Natural killer cell (primary cell): ENCODE data around the gene ADAMTS20. TPM values are rescaled to one million over a fixed set of nuclear protein-coding genes. Genes with fewer than 3 reads are reported as not detected.

Experiments used
- ATAC-seq, 3 donors: fragments of 150-1000 bp in 2 of 3; fragments of 200-7000 bp in 1 of 3; cut with Tn5 transposase; 1 replicate in 1 of 3; 2 replicates in 2 of 3; pipeline ENCODE4 v1.10.0; 2021; ENCODE audit warnings: mild to moderate bottlenecking in 2 of 3, moderate library complexity in 2 of 3
- DNase-seq, 2 donors: peaks; one replicate each; pipeline versions ENCODE4 v3.0.0 to v3.0.0-alpha.2; 2013 to 2021; ENCODE audit warnings: mixed read lengths in 1 of 2
- H3K27ac ChIP-seq: one replicate; pipeline ENCODE4 v1.5.1; 2013; ENCODE audit warnings: mild to moderate bottlenecking, low read length
- H3K27me3 ChIP-seq: one replicate; pipeline ENCODE4 v1.6.1; 2013; ENCODE audit warnings: low read length; ENCODE audit not compliant: control insufficient read depth, insufficient read depth
- H3K36me3 ChIP-seq: one replicate; pipeline ENCODE4 v1.6.1; 2013; ENCODE audit warnings: low read length; ENCODE audit not compliant: control insufficient read depth, insufficient read depth
- H3K4me1 ChIP-seq: one replicate; pipeline ENCODE4 v1.6.1; 2013; ENCODE audit warnings: low read length; ENCODE audit not compliant: control insufficient read depth, insufficient read depth
- H3K4me3 ChIP-seq: one replicate; pipeline ENCODE4 v1.5.1; 2013; ENCODE audit warnings: low read length
- H3K9me3 ChIP-seq: one replicate; pipeline ENCODE4 v1.6.1; 2013; ENCODE audit warnings: low read length; ENCODE audit not compliant: control insufficient read depth, insufficient read depth
- H3K27ac Mint-ChIP-seq, 2 donors: one replicate each; pipeline ENCODE4 v1.8.0; 2022; ENCODE audit warnings: mild to moderate bottlenecking in 2 of 2, mixed read lengths in 2 of 2, moderate library complexity in 1 of 2
- H3K27me3 Mint-ChIP-seq, 2 donors: one replicate each; pipeline ENCODE4 v1.8.0; 2022; ENCODE audit warnings: low read depth in 2 of 2, mixed read lengths in 2 of 2
- H3K36me3 Mint-ChIP-seq: one replicate; pipeline ENCODE4 v1.8.0; 2022; ENCODE audit warnings: mixed read lengths
- H3K4me1 Mint-ChIP-seq, 2 donors: one replicate each; pipeline ENCODE4 v1.8.0; 2022; ENCODE audit warnings: mixed read lengths in 2 of 2
- H3K4me3 Mint-ChIP-seq: one replicate; pipeline ENCODE4 v1.8.0; 2022; ENCODE audit warnings: mild to moderate bottlenecking, moderate library complexity, mixed read lengths
- H3K9me3 Mint-ChIP-seq, 2 donors: one replicate each; pipeline ENCODE4 v1.8.0; 2022; ENCODE audit warnings: mixed read lengths in 2 of 2
- WGBS: methylation state at CpG from one replicate; pipeline ENCODE4 v1.1.7; 2013; ENCODE audit warnings: missing lambda C conversion rate; ENCODE audit not compliant: insufficient coverage; 5-methylcytosine and 5-hydroxymethylcytosine counted together
- intact Hi-C: fragments of 100-400 bp; cut with micrococcal nuclease; formaldehyde crosslinking; loops from one replicate; pipeline ENCODE4 v1.14.2; 2022
- total RNA-seq, 4 donors: library from RNA; stranded (reverse); fragments of 120-200 nt in 1 of 4; gene quantifications; one replicate each; pipeline versions ENCODE4 v1.2.3 to v1.2.4, GENCODE V29; 2013 to 2022
- TF ChIP-seq, protein P1 (sequence below): fragments of 200-600 bp; IDR thresholded peaks from one replicate; pipeline ENCODE4 v1.8.0; 2022; ENCODE audit warnings: antibody characterized with exemption

ADAMTS20 gene
- total RNA-seq, 3 donors from 2014 or later (not counting 1 experiment from before 2014, with no cell fraction given), result not detected

DNA sequence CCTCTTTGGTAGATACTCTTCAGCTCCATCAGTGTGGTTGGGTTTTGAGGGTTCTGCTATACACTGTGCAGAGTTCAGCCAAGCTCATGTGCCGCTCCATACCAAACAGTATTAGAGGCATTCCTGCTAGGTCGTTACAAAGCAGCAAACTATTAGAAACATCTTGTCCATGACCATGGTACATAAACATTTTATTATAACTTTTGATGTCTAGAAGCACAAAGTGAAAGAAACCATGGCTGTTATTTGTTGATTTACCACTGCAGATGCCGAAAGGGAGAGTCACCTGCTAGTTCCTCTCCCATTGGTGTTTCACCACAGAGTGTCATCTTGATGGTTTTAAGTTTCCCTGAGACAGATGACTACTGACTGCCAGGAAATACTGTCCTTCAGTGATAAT is 242.0 kb downstream of the ADAMTS20 start:
- 87% methylated on average over 3 of the region's 3 CpGs for WGBS
- intact Hi-C loops, result no loop called here
- H3K27me3 Mint-ChIP-seq, result no peaks in the 10 kb centered on the region
- no peaks in the 10 kb centered on the region for H3K4me1 ChIP-seq
- peaks cover 7% of the 10 kb centered on the region for H3K36me3 Mint-ChIP-seq
- H3K27me3 ChIP-seq, result no peaks in the 10 kb centered on the region
- H3K9me3 ChIP-seq, result no peaks in the 10 kb centered on the region
- H3K4me1 Mint-ChIP-seq, result no peaks in the 10 kb centered on the region
- ATAC-seq (no peak), DNase-seq (no peak)
- no peaks in the 10 kb centered on the region for H3K36me3 ChIP-seq
- TF ChIP-seq, protein P1, sequence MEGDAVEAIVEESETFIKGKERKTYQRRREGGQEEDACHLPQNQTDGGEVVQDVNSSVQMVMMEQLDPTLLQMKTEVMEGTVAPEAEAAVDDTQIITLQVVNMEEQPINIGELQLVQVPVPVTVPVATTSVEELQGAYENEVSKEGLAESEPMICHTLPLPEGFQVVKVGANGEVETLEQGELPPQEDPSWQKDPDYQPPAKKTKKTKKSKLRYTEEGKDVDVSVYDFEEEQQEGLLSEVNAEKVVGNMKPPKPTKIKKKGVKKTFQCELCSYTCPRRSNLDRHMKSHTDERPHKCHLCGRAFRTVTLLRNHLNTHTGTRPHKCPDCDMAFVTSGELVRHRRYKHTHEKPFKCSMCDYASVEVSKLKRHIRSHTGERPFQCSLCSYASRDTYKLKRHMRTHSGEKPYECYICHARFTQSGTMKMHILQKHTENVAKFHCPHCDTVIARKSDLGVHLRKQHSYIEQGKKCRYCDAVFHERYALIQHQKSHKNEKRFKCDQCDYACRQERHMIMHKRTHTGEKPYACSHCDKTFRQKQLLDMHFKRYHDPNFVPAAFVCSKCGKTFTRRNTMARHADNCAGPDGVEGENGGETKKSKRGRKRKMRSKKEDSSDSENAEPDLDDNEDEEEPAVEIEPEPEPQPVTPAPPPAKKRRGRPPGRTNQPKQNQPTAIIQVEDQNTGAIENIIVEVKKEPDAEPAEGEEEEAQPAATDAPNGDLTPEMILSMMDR, result no peak
- no peak overlapping the region for H3K4me3 Mint-ChIP-seq
- no peak overlapping the region for H3K4me3 ChIP-seq
- no peak overlapping the region for H3K27ac Mint-ChIP-seq
- no peak overlapping the region for H3K27ac ChIP-seq
- H3K9me3 Mint-ChIP-seq, result peaks cover 2 to 10% of the 10 kb centered on the region in 2 donors

DNA sequence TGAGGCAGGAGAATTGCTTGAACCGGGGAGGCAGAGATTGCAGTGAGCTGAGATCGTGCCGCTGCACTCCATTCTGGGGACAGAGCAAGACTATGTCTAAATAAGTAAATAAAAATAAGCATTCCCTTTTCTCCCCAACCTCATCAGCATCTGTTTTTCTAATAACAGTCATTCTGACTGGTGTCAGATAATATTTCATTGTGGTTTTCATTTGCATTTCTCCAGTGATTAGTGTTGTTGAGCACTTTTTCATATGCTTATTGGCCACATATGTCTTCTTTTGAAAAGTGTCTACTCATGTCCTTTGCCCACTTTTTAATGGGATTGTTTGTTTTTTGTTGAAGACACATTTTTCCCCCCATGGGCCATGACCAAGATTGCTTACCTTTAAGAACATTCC is 243.2 kb downstream of the ADAMTS20 start:
- Mint-ChIP-seq H3K27me3 (no peaks in the 10 kb centered on the region), H3K27ac (no peak overlapping the region), H3K4me3 (no peak overlapping the region), H3K9me3 (peaks cover 7 to 10% of the 10 kb centered on the region in 2 donors), H3K4me1 (no peaks in the 10 kb centered on the region), H3K36me3 (peaks cover 7% of the 10 kb centered on the region)
- no peak overlapping the region for H3K27ac ChIP-seq
- WGBS, result 85% methylated on average over 3 of the region's 3 CpGs
- ATAC-seq (no peak), DNase-seq (no peak)
- H3K36me3 ChIP-seq, result no peaks in the 10 kb centered on the region
- H3K9me3 ChIP-seq, result no peaks in the 10 kb centered on the region
- intact Hi-C loops, result no loop called here
- H3K27me3 ChIP-seq, result no peaks in the 10 kb centered on the region
- H3K4me3 ChIP-seq, result no peak overlapping the region
- TF ChIP-seq, protein P1, result no peak
- no peaks in the 10 kb centered on the region for H3K4me1 ChIP-seq

DNA sequence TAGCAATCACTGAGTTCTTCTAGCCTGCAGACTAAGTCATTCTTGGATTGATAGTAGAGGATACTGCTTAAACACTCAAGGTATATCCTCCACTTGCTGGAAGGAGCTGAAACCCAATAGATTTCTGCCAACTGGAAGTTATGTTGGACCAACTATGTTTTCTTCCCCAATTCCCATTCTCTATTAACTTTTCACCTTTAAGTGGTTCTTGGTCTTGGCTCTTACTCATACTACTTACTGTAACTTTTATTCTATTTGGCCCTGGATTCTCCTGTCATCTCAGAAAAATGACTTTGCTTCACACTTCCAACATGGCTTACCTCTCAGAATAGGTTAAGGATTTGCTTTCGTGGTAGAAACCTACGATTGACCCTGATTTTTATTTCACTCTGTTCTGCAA is 244.9 kb downstream of the ADAMTS20 start:
- Mint-ChIP-seq H3K9me3 (peaks cover 7 to 10% of the 10 kb centered on the region in 2 donors), H3K27me3 (no peaks in the 10 kb centered on the region), H3K4me3 (no peak overlapping the region), H3K27ac (no peak overlapping the region), H3K4me1 (no peaks in the 10 kb centered on the region), H3K36me3 (peaks cover 7% of the 10 kb centered on the region)
- TF ChIP-seq, protein P1, result no peak
- DNase-seq (no peak), ATAC-seq (no peak)
- WGBS, result 100% methylated on average over 2 of the region's 2 CpGs
- no peaks in the 10 kb centered on the region for H3K4me1 ChIP-seq
- no peaks in the 10 kb centered on the region for H3K27me3 ChIP-seq
- intact Hi-C loops, result no loop called here
- H3K36me3 ChIP-seq, result no peaks in the 10 kb centered on the region
- H3K27ac ChIP-seq, result no peak overlapping the region
- no peak overlapping the region for H3K4me3 ChIP-seq
- no peaks in the 10 kb centered on the region for H3K9me3 ChIP-seq

DNA sequence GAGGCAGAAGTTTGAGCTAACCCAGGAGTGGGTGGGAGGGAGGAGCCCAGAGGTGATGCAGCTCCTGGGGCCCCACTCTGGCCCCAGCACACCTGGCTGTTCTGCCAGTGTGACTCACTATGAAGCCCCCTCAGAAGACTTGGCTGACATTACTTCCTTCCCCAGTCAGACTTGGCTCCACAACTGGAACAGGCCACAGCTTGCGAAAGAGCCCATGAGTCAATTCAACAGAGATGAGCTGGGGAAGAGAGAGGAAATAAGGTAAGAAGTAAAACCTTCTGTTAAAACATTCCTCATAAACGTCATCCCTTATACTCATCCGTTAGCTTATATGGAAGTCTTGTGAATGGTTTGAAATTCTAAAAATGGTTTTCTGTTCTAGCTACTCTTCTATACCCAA is 245.9 kb downstream of the ADAMTS20 start:
- no peak overlapping the region for H3K27ac ChIP-seq
- H3K27ac Mint-ChIP-seq, result no peak overlapping the region

More for the DNA sequence above, 245.9 kb downstream of the ADAMTS20 start:
- no peaks in the 10 kb centered on the region for H3K27me3 Mint-ChIP-seq
- ATAC-seq, result no peak
- no peaks in the 10 kb centered on the region for H3K4me1 Mint-ChIP-seq
- no peak overlapping the region for H3K4me3 Mint-ChIP-seq
- intact Hi-C loops, result no loop called here
- Histone ChIP-seq H3K4me3 (no peak overlapping the region), H3K36me3 (no peaks in the 10 kb centered on the region), H3K4me1 (no peaks in the 10 kb centered on the region), H3K27me3 (no peaks in the 10 kb centered on the region), H3K9me3 (peaks cover 2% of the 10 kb centered on the region)
- H3K36me3 Mint-ChIP-seq, result peaks cover 3% of the 10 kb centered on the region
- no CpG with 5 or more reads among the region's 3 CpGs for WGBS
- H3K9me3 Mint-ChIP-seq, result peaks cover 7% of the 10 kb centered on the region in 2 donors
- DNase-seq, result no peak
- TF ChIP-seq, protein P1, result no peak
